Erythroblast (primary cell): ENCODE data around the gene CALCR.

ENCODE experiments used
- DNase-seq, 2 experiments: peaks; one replicate each; lab custom pipeline; 2025; lab: John Stamatoyannopoulos, UW
- GATA1 ChIP-seq: IDR thresholded peaks from 2 replicates; pipeline ENCODE4 v1.6.1; 2011; ENCODE audit warnings: low read depth, mild to moderate bottlenecking, control low read depth, low read length, moderate library complexity
- POLR2A ChIP-seq: IDR thresholded peaks from 2 replicates; pipeline ENCODE4 v1.6.1; 2011; ENCODE audit warnings: mild to moderate bottlenecking, low read length

CALCR gene

GRCh38 chr7:93442478-93443224 lies 131.9 kb downstream of the CALCR start:
- no peak for TF ChIP-seq POLR2A
- peak; percentile 29 to 65 for DNase-seq

GRCh38 chr7:93435791-93436190 lies 138.7 kb downstream of the CALCR start:
- TF ChIP-seq POLR2A (no peak), GATA1 (no peak)
- no peak for DNase-seq

- DNase-seq = no peak
- TF ChIP-seq GATA1 = no peak
- no peak for TF ChIP-seq POLR2A
Measured at GRCh38 chr7:93432130-93432529, 142.4 kb downstream of the CALCR start.

DNA sequence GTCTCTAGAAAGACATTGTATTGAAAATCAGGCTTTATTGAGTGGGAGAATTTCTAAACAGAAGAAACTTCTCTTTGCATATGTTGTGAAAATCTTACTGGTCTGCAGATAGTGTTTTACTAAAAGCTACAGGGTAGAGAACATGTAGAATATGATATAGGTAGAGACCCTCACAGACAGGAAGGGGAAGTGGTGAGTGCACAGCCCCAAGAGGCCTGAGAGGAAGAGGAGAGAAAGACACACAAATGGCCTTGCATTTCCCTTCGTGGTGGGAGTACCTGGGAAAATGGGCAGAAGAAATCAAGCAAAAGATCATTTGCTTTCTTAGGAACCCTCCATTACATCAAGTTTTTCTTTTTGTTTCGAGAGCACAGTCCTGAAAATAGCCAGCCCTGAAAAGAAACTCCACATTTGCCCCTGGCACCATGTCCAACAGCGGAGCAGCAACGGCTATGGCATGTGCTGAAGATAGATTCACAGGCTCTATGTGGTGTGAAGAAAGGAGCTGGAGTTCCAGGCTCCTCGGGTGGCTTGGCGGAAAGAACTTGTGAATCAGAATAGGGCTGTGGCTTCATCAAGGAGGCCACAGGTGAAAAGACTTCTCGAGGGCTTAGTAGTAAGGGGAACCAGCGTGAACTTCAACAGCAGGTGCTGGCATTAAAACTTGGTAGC lies 143.5 kb downstream of the CALCR start:
- DNase-seq = no peak
- TF ChIP-seq POLR2A = no peak
- TF ChIP-seq GATA1 = no peak

DNA sequence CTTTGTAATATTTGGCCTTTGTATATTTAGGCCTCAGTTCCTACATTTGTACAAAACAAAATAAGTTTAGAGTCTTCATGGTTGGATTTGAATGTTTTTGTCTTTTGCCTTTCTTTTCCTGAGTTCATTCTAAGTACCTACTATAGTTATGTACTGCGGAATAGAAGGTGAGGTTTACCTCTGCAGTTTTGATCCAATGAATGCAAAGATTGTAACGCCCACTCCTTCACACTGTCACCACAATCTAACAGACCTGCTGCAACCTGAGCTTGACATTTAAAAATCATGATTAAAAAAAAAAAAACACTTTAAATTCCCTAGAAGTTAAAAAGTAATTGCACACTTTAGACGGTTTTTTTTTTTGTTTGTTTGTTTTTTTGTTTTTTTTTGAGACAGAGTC lies 145.0 kb downstream of the CALCR start:
- TF ChIP-seq GATA1 (no peak), POLR2A (no peak)
- DNase-seq = no peak

DNA sequence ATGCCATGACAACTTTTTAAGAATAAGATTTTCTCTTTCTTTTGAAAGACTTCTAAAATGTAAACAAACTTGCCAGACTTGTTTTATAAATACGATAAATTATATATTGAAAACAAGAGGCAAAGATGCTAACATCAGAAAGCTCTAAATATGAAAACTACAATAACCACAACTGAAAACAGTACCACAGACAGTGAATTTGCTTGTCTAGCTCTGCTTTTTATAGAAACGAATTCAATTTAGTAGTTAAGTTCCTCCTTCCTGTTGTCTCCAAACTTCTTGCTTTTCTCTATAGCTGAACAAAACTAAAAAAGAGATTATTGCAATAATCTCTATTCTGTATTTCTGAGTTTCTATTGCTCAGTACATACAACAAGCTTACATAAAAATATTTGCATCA lies 147.4 kb downstream of the CALCR start:
- no peak for DNase-seq
- TF ChIP-seq GATA1 (no peak), POLR2A (no peak)

DNA sequence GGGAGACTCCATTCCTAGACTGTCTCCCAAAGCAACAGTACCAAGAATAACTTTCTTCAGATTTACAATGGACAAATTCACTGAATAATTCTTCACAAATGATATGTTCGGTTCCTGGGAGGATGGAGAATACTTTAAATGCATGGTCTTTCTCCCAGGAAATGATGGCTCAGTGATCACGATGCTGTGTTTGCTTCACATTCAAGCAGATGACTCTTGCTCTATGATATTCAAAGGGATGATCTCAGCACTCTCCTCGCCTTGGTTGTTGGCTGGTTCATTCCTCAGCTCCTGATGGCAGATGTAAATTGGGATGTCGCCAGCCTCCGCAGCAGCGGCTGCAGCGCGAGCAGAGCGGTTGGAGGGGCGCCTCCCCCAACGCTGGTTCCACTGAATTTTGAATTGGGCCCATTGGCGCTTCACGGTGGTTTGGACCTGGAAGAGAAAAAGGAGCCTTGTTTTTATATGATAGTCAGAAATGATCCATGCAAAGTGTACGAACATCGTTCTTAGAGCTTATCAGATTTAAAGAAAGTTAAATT lies 148.3 kb downstream of the CALCR start:
- no peak for DNase-seq
- TF ChIP-seq GATA1 = no peak
- TF ChIP-seq POLR2A = no peak

DNA sequence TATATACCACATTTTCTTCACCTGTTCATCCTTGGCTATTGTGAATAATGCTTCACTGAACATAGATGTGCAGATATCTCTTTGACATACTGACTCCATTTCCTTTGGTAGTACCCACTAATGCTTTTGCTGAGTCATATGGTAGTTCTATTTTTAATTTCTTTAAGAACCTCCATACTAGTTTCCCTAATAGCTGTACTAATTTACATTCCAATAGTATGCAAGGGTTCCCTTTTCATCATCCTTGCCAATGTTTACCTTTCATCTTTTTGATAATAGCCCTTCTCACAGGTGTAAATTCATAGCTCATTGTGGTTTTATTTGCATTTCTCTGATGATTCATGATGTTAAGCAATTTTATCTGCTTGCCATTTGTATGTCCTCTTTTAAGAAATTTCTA lies 159.9 kb downstream of the CALCR start:
- no peak for DNase-seq
- TF ChIP-seq POLR2A = no peak
- no peak for TF ChIP-seq GATA1

DNA sequence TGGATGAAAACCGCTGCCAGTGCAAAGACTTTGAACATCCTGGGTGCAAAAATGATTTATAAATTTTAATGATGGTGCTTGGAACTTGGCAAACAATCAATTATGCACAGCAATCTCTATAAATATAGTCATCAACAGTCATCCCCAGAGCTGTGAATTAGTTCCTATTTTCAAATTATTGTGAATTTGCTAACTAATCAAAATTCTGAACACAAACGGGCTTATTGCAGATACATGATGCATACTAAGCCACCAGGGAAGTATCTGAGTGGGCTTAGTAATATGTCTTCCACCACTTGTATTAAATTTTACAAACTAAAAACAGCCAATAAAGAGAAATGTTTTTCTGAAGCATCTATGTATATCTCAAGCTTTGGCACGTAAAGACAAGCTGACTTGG lies 165.2 kb downstream of the CALCR start:
- TF ChIP-seq POLR2A = no peak
- TF ChIP-seq GATA1 = no peak
- no peak for DNase-seq

DNA sequence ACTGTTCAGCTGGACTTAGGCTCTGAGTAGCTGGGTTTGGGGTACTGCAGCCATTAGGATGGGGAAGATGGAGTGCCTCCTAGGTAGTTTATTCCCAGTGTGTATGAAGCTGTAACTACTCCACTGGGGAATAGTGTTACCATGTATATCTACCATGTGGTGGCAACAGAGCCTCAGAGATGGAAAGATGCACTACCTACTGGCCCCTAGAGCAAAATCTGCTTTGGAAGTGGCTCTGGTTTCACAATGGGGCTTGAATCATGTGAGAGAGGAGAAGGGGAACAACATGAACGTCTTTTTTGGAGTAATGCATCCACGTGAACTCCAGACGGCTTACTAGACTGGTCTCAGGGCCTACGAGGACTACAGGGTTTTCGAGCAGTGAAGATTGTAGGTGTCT lies 167.3 kb downstream of the CALCR start:
- TF ChIP-seq GATA1 = no peak
- TF ChIP-seq POLR2A = no peak
- DNase-seq = no peak

DNA sequence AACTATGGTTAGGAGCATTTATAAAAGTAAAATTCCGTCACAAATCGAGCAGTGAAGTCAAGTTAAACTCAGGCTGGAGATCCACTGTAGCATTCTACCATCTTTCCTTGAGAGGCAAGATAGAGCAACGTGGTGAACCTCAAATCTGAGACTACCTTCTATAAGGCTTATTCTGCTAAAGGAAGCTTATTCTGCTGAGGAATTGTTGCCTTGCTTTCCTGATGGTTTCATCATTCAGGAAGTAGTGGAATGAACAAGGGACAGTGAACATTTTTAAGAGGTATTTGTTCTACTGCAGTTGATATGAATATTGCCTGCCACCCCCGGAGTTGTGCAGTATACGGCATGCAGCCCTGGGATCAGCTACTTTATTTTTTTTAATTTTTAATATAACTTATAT lies 171.6 kb downstream of the CALCR start:
- no peak for TF ChIP-seq GATA1
- TF ChIP-seq POLR2A = no peak
- DNase-seq = no peak

DNA sequence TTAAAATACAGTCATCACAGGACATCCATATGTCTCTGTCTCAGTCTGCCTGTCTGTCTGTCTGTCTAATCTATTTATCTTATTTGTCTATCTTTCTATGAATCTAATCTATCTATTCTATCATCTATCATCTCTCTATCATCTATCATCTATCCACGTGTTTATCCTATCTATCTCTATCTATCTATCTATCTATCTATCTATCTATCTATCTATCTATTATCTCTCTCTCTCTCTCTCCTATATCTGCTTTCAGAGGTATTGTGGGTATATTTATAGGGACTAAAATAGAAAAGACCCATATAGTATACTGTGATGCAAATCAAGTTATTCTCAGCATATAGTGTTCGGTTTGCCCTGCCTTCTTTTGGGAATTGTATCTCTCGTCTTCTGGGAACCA lies 174.9 kb downstream of the CALCR start:
- TF ChIP-seq POLR2A = no peak
- TF ChIP-seq GATA1 = no peak
- no peak for DNase-seq

DNA sequence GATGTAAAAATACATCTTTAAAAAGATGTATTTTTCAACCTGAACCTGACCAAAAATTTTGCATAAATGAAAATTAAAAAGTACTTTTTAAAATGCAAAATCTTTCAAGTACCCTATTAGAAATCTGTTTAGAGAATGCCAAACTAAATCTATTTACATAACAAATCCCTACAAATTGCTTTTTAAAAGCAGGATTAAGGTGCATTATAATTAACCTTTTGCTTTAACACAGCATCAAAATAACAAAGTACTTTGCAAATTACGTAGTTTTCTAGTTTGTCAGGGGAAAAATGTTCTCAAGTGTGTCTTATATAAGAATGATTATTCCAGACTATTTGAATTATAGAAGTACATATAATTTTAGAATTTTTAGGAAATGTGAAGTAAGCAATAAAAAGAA lies 181.5 kb downstream of the CALCR start:
- no peak for TF ChIP-seq POLR2A
- no peak for TF ChIP-seq GATA1
- no peak for DNase-seq

GRCh38 chr7:93390660-93391059 lies 183.9 kb downstream of the CALCR start:
- no peak for TF ChIP-seq POLR2A
- TF ChIP-seq GATA1 = no peak
- DNase-seq = no peak
